ENCODE data around the gene IL3RA. TPM values are rescaled to one million over a fixed set of nuclear protein-coding genes. Genes with fewer than 3 reads are reported as not detected.
A peak's percentile ranks its signal among the peaks of the same experiment; 100 is the strongest.

Gene IL3RA
- total RNA-seq, 1 experiment from 2014 or later = 0.26 TPM

GRCh38 chrX:1351981-1352714 is 15.6 kb downstream of the IL3RA start:
- peaks cover 11% of the 10 kb centered on the region for H3K4me1 Mint-ChIP-seq
- no peak overlapping the region for H3K27ac Mint-ChIP-seq
- no peak overlapping the region for H3K4me3 Mint-ChIP-seq
- TF ChIP-seq TP53 (CRISPR knock-in tag; IDR thresholded peaks at IDR 0.05) (no peak), ZNF532 (CRISPR knock-in tag; IDR thresholded peaks at IDR 0.05; ENCODE audit: borderline replicate concordance) (no peak), ZNF281 (CRISPR knock-in tag; IDR thresholded peaks at IDR 0.05) (no peak), MXD4 (CRISPR knock-in tag; IDR thresholded peaks at IDR 0.05; ENCODE audit: borderline replicate concordance) (no peak), E2F4 (CRISPR knock-in tag; IDR thresholded peaks at IDR 0.05; ENCODE audit: borderline replicate concordance, low read depth) (no peak)
- H3K27me3 Mint-ChIP-seq (ENCODE audit: low read depth) = no peaks in the 10 kb centered on the region
- H3K9me3 Mint-ChIP-seq = peaks cover 3% of the 10 kb centered on the region
- ChIA-PET POLR2A (no interaction called here), CTCF (no interaction called here)
- DNase-seq (ENCODE audit: low spot score) = no peak
- H3K36me3 Mint-ChIP-seq = peaks cover 6% of the 10 kb centered on the region
- ATAC-seq = no peak

- Mint-ChIP-seq H3K27ac (no peak overlapping the region), H3K27me3 (ENCODE audit: low read depth) (no peaks in the 10 kb centered on the region), H3K9me3 (peaks cover 6% of the 10 kb centered on the region), H3K36me3 (peaks cover 21% of the 10 kb centered on the region), H3K4me1 (peaks cover 16% of the 10 kb centered on the region), H3K4me3 (no peak overlapping the region)
- CTCF ChIA-PET = no interaction called here
- no peak for DNase-seq (ENCODE audit: low spot score)
- POLR2A ChIA-PET = no interaction called here
- no peak for ATAC-seq
- no peak for TF ChIP-seq USF1 (CRISPR knock-in tag; IDR thresholded peaks at IDR 0.05)
- TF ChIP-seq ZNF512 (CRISPR knock-in tag; IDR thresholded peaks at IDR 0.05; ENCODE audit: borderline replicate concordance) = 0 out of 2 replicates have a peak, but pooled peaks have one; percentile 13
- TF ChIP-seq ERG (CRISPR knock-in tag; IDR thresholded peaks at IDR 0.05) = no peak
These were observed 17.7 kb downstream of the IL3RA start for GRCh38 chrX:1354036-1355019.
